SK-N-SH treated with all-trans-retinoic acid at 6 μM for 48 hours (cell line): Measurements from ENCODE around the gene DNAH14.

Source experiments
- ATAC-seq: fragments of 200-7000 bp; cut with Tn5 transposase; 3 replicates; pipeline ENCODE4 v1.9.1; 2020; ENCODE audit warnings: mild to moderate bottlenecking, moderate library complexity
- ARNTL ChIP-seq: fragments of 450-650 bp; formaldehyde crosslinking; IDR thresholded peaks from 2 replicates; pipeline ENCODE4 v1.5.0; 2020; ENCODE audit warnings: low read depth, mild to moderate bottlenecking, moderate library complexity, borderline replicate concordance
- BACH2 ChIP-seq: fragments of 250-450 bp; sonication (Bioruptor Pico); IDR thresholded peaks from 2 replicates; pipeline ENCODE4 v1.9.0; 2021; ENCODE audit warnings: mild to moderate bottlenecking, borderline replicate concordance
- CSDC2 ChIP-seq: fragments of 250-450 bp; sonication (Bioruptor Pico); IDR thresholded peaks from 2 replicates; pipeline ENCODE4 v1.5.0; 2020; ENCODE audit warnings: mild to moderate bottlenecking, moderate library complexity
- ESRRG ChIP-seq: fragments of 250-450 bp; sonication (Bioruptor Pico); IDR thresholded peaks from 2 replicates; pipeline ENCODE4 v1.6.1; 2021; ENCODE audit warnings: mild to moderate bottlenecking
- GLIS3 ChIP-seq: fragments of 250-450 bp; sonication (Bioruptor Pico); IDR thresholded peaks from 2 replicates; pipeline ENCODE4 v1.5.0; 2020; ENCODE audit warnings: mild to moderate bottlenecking, moderate library complexity
- ISL1 ChIP-seq: fragments of 250-450 bp; sonication (Bioruptor Pico); IDR thresholded peaks from 2 replicates; pipeline ENCODE4 v2.1.2; 2022; ENCODE audit warnings: mild to moderate bottlenecking, moderate library complexity
- OSR1 ChIP-seq: fragments of 250-450 bp; sonication (Bioruptor Pico); IDR thresholded peaks from 2 replicates; pipeline ENCODE4 v1.8.0; 2022; ENCODE audit warnings: moderate library complexity, mild to moderate bottlenecking, inconsistent platforms
- PPARA ChIP-seq: fragments of 250-450 bp; sonication (Bioruptor Pico); IDR thresholded peaks from 2 replicates; pipeline ENCODE4 v1.5.0; 2020; ENCODE audit warnings: mild to moderate bottlenecking, borderline replicate concordance
- RARB ChIP-seq: fragments of 250-450 bp; sonication (Bioruptor Pico); IDR thresholded peaks from 2 replicates; pipeline ENCODE4 v1.8.0; 2021; ENCODE audit warnings: mild to moderate bottlenecking, moderate library complexity
- SNAI2 ChIP-seq: fragments of 250-450 bp; sonication (Bioruptor Pico); IDR thresholded peaks from 2 replicates; pipeline ENCODE4 v1.5.0; 2020; ENCODE audit warnings: mild to moderate bottlenecking, moderate library complexity
- TCF4 ChIP-seq: fragments of 250-450 bp; sonication (Bioruptor Pico); IDR thresholded peaks from 2 replicates; pipeline ENCODE4 v1.8.0; 2021; ENCODE audit warnings: mild to moderate bottlenecking, moderate library complexity, borderline replicate concordance
- TOX ChIP-seq: fragments of 250-450 bp; sonication (Bioruptor Pico); IDR thresholded peaks from 2 replicates; pipeline ENCODE4 v1.8.0; 2021; ENCODE audit warnings: mild to moderate bottlenecking, moderate library complexity, borderline replicate concordance
- ZC3H10 ChIP-seq: fragments of 250-450 bp; sonication (Bioruptor Pico); IDR thresholded peaks from 2 replicates; pipeline ENCODE4 v1.5.1; 2021; ENCODE audit warnings: mild to moderate bottlenecking, moderate library complexity
- ZFP30 ChIP-seq: fragments of 450-650 bp; formaldehyde crosslinking; IDR thresholded peaks from 2 replicates; pipeline ENCODE4 v1.5.0; 2022; ENCODE audit warnings: mild to moderate bottlenecking, moderate library complexity
- ZNF565 ChIP-seq: fragments of 450-650 bp; formaldehyde crosslinking; conservative IDR thresholded peaks from 2 replicates; pipeline ENCODE4 v1.5.0; 2020; ENCODE audit warnings: low read depth, mild to moderate bottlenecking, moderate library complexity
- ZNF70 ChIP-seq: fragments of 450-650 bp; formaldehyde crosslinking; IDR thresholded peaks from 2 replicates; pipeline ENCODE4 v1.5.0; 2020; ENCODE audit warnings: mild to moderate bottlenecking, moderate library complexity
- TF ChIP-seq, protein P1 (sequence below): fragments of 250-450 bp; sonication (Bioruptor Pico); IDR thresholded peaks from 2 replicates; pipeline ENCODE4 v1.5.0; 2020; ENCODE audit warnings: mild to moderate bottlenecking, moderate library complexity
- TF ChIP-seq, protein P2 (sequence below): fragments of 250-450 bp; sonication (Bioruptor Pico); IDR thresholded peaks from 2 replicates; pipeline ENCODE4 v1.8.0; 2021; ENCODE audit warnings: low read depth, mild to moderate bottlenecking, moderate library complexity, borderline replicate concordance
- TF ChIP-seq, protein P3 (sequence below): fragments of 250-450 bp; sonication (Bioruptor Pico); IDR thresholded peaks from 2 replicates; pipeline ENCODE4 v1.8.0; 2020; ENCODE audit warnings: mild to moderate bottlenecking, moderate library complexity, borderline replicate concordance
- TF ChIP-seq, protein P4 (sequence below): fragments of 250-450 bp; sonication (Bioruptor Pico); IDR thresholded peaks from 2 replicates; pipeline ENCODE4 v1.5.1; 2020; ENCODE audit warnings: low read depth, mild to moderate bottlenecking, moderate library complexity
- TF ChIP-seq, protein P5 (sequence below): fragments of 250-450 bp; sonication (Bioruptor Pico); IDR thresholded peaks from 2 replicates; pipeline ENCODE4 v1.5.1; 2021; ENCODE audit warnings: mild to moderate bottlenecking, moderate library complexity

The DNAH14 gene

DNA sequence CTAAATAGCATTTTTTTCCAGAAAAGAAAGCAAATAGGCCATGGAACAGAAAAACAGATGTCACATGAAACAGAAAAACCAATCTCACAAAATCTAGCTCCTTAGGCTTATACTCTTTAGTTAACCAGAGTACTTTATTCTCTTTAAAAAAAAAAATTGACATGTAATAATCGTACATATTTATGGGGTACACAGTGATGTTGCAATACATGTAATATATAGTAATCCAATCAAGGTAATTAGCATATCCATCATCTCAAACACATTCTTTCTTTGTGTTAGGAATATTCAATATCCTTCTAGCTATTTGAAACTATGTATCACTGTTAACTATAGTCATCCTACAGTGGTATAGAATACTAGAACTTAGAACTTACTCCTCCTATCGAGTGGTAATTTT lies 478.3 kb downstream of the DNAH14 start:
- ATAC-seq = no peak
- TF ChIP-seq, protein P1, sequence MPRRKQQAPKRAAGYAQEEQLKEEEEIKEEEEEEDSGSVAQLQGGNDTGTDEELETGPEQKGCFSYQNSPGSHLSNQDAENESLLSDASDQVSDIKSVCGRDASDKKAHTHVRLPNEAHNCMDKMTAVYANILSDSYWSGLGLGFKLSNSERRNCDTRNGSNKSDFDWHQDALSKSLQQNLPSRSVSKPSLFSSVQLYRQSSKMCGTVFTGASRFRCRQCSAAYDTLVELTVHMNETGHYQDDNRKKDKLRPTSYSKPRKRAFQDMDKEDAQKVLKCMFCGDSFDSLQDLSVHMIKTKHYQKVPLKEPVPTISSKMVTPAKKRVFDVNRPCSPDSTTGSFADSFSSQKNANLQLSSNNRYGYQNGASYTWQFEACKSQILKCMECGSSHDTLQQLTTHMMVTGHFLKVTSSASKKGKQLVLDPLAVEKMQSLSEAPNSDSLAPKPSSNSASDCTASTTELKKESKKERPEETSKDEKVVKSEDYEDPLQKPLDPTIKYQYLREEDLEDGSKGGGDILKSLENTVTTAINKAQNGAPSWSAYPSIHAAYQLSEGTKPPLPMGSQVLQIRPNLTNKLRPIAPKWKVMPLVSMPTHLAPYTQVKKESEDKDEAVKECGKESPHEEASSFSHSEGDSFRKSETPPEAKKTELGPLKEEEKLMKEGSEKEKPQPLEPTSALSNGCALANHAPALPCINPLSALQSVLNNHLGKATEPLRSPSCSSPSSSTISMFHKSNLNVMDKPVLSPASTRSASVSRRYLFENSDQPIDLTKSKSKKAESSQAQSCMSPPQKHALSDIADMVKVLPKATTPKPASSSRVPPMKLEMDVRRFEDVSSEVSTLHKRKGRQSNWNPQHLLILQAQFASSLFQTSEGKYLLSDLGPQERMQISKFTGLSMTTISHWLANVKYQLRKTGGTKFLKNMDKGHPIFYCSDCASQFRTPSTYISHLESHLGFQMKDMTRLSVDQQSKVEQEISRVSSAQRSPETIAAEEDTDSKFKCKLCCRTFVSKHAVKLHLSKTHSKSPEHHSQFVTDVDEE = no peak
- TF ChIP-seq ZNF70 (no peak), SNAI2 (no peak), BACH2 (CRISPR knock-in tag) (no peak), ZNF565 (no peak), PPARA (CRISPR knock-in tag) (no peak), OSR1 (CRISPR knock-in tag) (no peak), CSDC2 (CRISPR knock-in tag) (no peak), ISL1 (no peak), TOX (CRISPR knock-in tag) (no peak)
- TF ChIP-seq, protein P2, sequence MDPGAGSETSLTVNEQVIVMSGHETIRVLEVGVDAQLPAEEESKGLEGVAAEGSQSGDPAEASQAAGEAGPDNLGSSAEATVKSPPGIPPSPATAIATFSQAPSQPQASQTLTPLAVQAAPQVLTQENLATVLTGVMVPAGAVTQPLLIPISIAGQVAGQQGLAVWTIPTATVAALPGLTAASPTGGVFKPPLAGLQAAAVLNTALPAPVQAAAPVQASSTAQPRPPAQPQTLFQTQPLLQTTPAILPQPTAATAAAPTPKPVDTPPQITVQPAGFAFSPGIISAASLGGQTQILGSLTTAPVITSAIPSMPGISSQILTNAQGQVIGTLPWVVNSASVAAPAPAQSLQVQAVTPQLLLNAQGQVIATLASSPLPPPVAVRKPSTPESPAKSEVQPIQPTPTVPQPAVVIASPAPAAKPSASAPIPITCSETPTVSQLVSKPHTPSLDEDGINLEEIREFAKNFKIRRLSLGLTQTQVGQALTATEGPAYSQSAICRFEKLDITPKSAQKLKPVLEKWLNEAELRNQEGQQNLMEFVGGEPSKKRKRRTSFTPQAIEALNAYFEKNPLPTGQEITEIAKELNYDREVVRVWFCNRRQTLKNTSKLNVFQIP (CRISPR knock-in tag) = no peak
- TF ChIP-seq, protein P3, sequence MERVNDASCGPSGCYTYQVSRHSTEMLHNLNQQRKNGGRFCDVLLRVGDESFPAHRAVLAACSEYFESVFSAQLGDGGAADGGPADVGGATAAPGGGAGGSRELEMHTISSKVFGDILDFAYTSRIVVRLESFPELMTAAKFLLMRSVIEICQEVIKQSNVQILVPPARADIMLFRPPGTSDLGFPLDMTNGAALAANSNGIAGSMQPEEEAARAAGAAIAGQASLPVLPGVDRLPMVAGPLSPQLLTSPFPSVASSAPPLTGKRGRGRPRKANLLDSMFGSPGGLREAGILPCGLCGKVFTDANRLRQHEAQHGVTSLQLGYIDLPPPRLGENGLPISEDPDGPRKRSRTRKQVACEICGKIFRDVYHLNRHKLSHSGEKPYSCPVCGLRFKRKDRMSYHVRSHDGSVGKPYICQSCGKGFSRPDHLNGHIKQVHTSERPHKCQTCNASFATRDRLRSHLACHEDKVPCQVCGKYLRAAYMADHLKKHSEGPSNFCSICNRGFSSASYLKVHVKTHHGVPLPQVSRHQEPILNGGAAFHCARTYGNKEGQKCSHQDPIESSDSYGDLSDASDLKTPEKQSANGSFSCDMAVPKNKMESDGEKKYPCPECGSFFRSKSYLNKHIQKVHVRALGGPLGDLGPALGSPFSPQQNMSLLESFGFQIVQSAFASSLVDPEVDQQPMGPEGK (CRISPR knock-in tag) = no peak

DNA sequence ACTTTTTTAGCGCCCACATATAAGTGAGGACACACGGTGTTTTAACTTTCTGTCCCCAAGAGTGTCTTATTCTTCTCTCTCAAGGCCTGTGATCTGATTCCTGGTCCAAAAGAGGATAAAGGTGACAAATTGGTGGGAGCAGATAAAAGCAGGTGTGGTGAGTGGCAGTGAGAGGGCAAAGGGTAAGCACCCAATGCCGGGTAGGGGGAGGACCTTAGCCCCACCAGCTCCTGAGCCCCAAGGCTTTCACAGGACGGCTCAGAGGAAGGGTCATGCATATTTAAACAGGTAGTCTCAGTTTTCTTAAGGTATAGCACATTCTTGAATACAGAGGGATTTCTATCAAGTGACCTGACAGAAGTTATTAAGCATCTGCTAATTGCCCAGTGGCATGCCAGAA lies 478.8 kb downstream of the DNAH14 start:
- no peak for ATAC-seq
- TF ChIP-seq, protein P2 (CRISPR knock-in tag) = no peak
- TF ChIP-seq ZNF565 (no peak), TCF4 (CRISPR knock-in tag) (no peak), PPARA (CRISPR knock-in tag) (no peak), RARB (CRISPR knock-in tag) (no peak), ZFP30 (no peak), ESRRG (CRISPR knock-in tag) (no peak), OSR1 (CRISPR knock-in tag) (no peak), ARNTL (CRISPR knock-in tag) (no peak), GLIS3 (no peak), ISL1 (no peak), ZC3H10 (CRISPR knock-in tag) (no peak), TOX (CRISPR knock-in tag) (no peak)
- TF ChIP-seq, protein P3 (CRISPR knock-in tag) = no peak
- TF ChIP-seq, protein P4, sequence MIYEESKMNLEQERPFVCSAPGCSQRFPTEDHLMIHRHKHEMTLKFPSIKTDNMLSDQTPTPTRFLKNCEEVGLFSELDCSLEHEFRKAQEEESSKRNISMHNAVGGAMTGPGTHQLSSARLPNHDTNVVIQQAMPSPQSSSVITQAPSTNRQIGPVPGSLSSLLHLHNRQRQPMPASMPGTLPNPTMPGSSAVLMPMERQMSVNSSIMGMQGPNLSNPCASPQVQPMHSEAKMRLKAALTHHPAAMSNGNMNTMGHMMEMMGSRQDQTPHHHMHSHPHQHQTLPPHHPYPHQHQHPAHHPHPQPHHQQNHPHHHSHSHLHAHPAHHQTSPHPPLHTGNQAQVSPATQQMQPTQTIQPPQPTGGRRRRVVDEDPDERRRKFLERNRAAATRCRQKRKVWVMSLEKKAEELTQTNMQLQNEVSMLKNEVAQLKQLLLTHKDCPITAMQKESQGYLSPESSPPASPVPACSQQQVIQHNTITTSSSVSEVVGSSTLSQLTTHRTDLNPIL = no peak
- TF ChIP-seq, protein P1 = no peak
- TF ChIP-seq, protein P5, sequence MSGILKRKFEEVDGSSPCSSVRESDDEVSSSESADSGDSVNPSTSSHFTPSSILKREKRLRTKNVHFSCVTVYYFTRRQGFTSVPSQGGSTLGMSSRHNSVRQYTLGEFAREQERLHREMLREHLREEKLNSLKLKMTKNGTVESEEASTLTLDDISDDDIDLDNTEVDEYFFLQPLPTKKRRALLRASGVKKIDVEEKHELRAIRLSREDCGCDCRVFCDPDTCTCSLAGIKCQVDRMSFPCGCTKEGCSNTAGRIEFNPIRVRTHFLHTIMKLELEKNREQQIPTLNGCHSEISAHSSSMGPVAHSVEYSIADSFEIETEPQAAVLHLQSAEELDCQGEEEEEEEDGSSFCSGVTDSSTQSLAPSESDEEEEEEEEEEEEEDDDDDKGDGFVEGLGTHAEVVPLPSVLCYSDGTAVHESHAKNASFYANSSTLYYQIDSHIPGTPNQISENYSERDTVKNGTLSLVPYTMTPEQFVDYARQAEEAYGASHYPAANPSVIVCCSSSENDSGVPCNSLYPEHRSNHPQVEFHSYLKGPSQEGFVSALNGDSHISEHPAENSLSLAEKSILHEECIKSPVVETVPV (CRISPR knock-in tag) = no peak
